PC-9 (cell line): Measurements from ENCODE around the gene DNM3. TPM values are rescaled to one million over a fixed set of nuclear protein-coding genes. Genes with fewer than 3 reads are reported as not detected.

Source experiments
- BruUV-seq: library from RNA; stranded (reverse); fragments of 400-500 nt; replicated peaks from 2 replicates; lab custom pipeline; 2021; lab: Mats Ljungman, UMichigan
- CTCF ChIA-PET: fragments of 300-600 bp; sonication (Branson Sonifier 250); formaldehyde crosslinking; loops from one replicate; lab custom pipeline; 2022; ENCODE audit warnings: antibody characterized with exemption; lab: Charles Lee
- POLR2A ChIA-PET: fragments of 300-600 bp; sonication (Branson Sonifier 250); formaldehyde crosslinking; loops from one replicate; lab custom pipeline; 2022; ENCODE audit warnings: antibody characterized with exemption; ENCODE audit not compliant: unreplicated experiment; lab: Charles Lee
- DNase-seq, 2 experiments: peaks; one replicate each; pipeline versions ENCODE4 v3.0.0 to v3.0.0-alpha.2; 2015 to 2022; ENCODE audit warnings: mixed read lengths in 1 of 2
- H2AFZ ChIP-seq: fragments of 200-600 bp; sonication (generic); 2 replicates; pipeline ENCODE4 v1.8.1; 2017; ENCODE audit warnings: antibody characterized with exemption
- H3F3A ChIP-seq: fragments of 200-600 bp; sonication (generic); 2 replicates; pipeline ENCODE4 v1.8.1; 2017; ENCODE audit warnings: antibody characterized with exemption, mild to moderate bottlenecking, low read depth; ENCODE audit not compliant: insufficient read depth
- H3K27ac ChIP-seq: fragments of 200-600 bp; sonication (generic); 2 replicates; pipeline ENCODE4 v1.6.1; 2016; ENCODE audit warnings: mixed run types
- H3K27me3 ChIP-seq: fragments of 200-600 bp; sonication (generic); 2 replicates; pipeline ENCODE4 v1.6.1; 2016; ENCODE audit warnings: low read depth, mixed run types; ENCODE audit not compliant: insufficient read depth
- H3K36me3 ChIP-seq: fragments of 200-600 bp; sonication (generic); 2 replicates; pipeline ENCODE4 v1.6.1; 2016; ENCODE audit warnings: low read depth, mixed run types
- H3K4me1 ChIP-seq: fragments of 200-600 bp; sonication (generic); replicated peaks from 2 replicates; pipeline ENCODE4 v1.6.1; 2016; ENCODE audit warnings: mixed run types; ENCODE audit not compliant: insufficient read depth
- H3K4me2 ChIP-seq: fragments of 200-600 bp; sonication (generic); 2 replicates; pipeline ENCODE4 v1.6.1; 2017; ENCODE audit warnings: mixed run types
- H3K4me3 ChIP-seq: fragments of 200-600 bp; sonication (generic); 2 replicates; pipeline ENCODE4 v1.6.1; 2016; ENCODE audit warnings: mixed run types
- H3K79me2 ChIP-seq: fragments of 200-600 bp; sonication (generic); 2 replicates; pipeline ENCODE4 v1.6.1; 2017; ENCODE audit warnings: low read depth, mixed run types
- H3K9me2 ChIP-seq: fragments of 200-600 bp; sonication (generic); 2 replicates; pipeline ENCODE4 v1.8.1; 2017; ENCODE audit warnings: mild to moderate bottlenecking; ENCODE audit not compliant: insufficient read depth
- H3K9me3 ChIP-seq: fragments of 200-600 bp; sonication (generic); 2 replicates; pipeline ENCODE4 v1.8.1; 2016; ENCODE audit warnings: low read depth; ENCODE audit not compliant: insufficient read depth
- H4K20me1 ChIP-seq: fragments of 200-600 bp; sonication (generic); 2 replicates; pipeline ENCODE4 v1.8.1; 2017; ENCODE audit not compliant: insufficient read depth
- EZH2 ChIP-seq: fragments of 200-600 bp; sonication (generic); IDR thresholded peaks from 2 replicates; pipeline ENCODE4 v1.8.0; 2017; ENCODE audit warnings: antibody characterized with exemption, low read depth
- intact Hi-C: fragments of 100-400 bp; cut with micrococcal nuclease; formaldehyde crosslinking; loops from one replicate; pipeline ENCODE4 v1.10.0; 2022; ENCODE audit not compliant: unreplicated experiment
- total RNA-seq: library from RNA; stranded (reverse); gene quantifications from 2 replicates; pipeline ENCODE4 v1.2.3, GENCODE V29; 2021
- TF ChIP-seq, protein P1 (sequence below): fragments of 200-600 bp; sonication (generic); conservative IDR thresholded peaks from 2 replicates; pipeline ENCODE4 v1.6.1; 2017; ENCODE audit warnings: mixed run types, antibody characterized with exemption, mild to moderate bottlenecking, moderate library complexity

DNM3 gene
- total RNA-seq, 1 experiment from 2014 or later = 1.7 TPM

DNA sequence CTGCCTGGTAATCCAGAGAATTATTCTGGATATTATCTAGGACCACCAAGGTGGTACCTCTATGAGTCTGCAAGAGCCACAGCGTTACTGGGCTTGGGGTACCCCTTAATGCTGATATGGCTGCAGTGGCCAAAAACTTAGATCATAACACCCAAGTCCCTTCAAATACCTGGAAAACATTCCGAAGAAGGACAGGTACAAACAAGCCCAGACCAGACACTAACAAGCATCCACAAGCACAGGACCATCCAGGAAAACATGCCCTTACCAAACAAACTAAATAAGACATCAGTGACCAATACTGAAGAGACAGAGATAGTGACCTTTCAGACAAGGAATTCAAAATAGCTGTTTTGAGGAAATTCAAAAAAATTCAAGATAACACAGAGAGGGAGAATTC lies 582.0 kb downstream of the DNM3 start:
- Histone ChIP-seq H2AFZ (no peak overlapping the region), H3K4me3 (no peak overlapping the region), H3K27me3 (no peaks in the 10 kb centered on the region), H3K4me1 (peaks cover 4% of the 10 kb centered on the region; the same call in 1 of the 2 replicates), H3K36me3 (no peaks in the 10 kb centered on the region), H3K9me3 (peaks cover 2% of the 10 kb centered on the region; the same call in 1 of the 2 replicates), H3K4me2 (no peak overlapping the region), H3K79me2 (no peaks in the 10 kb centered on the region), H4K20me1 (no peaks in the 10 kb centered on the region), H3K27ac (no peak overlapping the region), H3K9me2 (no peaks in the 10 kb centered on the region), H3F3A (no peaks in the 10 kb centered on the region)
- ChIA-PET POLR2A (no interaction called here), CTCF (no interaction called here)
- BruUV-seq = no TSS peak
- DNase-seq = no peak
- TF ChIP-seq, protein P1, sequence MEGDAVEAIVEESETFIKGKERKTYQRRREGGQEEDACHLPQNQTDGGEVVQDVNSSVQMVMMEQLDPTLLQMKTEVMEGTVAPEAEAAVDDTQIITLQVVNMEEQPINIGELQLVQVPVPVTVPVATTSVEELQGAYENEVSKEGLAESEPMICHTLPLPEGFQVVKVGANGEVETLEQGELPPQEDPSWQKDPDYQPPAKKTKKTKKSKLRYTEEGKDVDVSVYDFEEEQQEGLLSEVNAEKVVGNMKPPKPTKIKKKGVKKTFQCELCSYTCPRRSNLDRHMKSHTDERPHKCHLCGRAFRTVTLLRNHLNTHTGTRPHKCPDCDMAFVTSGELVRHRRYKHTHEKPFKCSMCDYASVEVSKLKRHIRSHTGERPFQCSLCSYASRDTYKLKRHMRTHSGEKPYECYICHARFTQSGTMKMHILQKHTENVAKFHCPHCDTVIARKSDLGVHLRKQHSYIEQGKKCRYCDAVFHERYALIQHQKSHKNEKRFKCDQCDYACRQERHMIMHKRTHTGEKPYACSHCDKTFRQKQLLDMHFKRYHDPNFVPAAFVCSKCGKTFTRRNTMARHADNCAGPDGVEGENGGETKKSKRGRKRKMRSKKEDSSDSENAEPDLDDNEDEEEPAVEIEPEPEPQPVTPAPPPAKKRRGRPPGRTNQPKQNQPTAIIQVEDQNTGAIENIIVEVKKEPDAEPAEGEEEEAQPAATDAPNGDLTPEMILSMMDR = no peak
- no peak for TF ChIP-seq EZH2
- intact Hi-C loops = no loop called here

DNA sequence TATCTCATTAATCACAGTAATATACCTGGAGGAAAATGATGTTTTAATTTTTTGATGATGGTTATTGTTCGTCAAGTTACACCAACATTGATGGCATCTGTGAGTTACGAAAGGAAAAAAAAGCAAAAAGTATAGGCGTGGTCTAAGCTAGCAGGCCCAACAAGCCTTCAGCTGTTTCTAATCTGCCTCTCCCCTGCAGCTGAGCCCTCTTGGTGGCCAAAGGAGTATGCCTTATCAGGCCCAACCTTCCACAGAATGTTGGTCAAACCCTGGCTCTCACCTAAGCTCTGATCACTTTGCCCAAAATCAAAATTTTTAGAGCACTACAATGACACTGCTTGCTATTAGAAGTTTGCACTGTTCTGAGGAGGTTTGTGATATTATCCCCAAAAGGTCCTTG lies 584.0 kb downstream of the DNM3 start:
- DNase-seq = no peak
- POLR2A ChIA-PET = interaction anchor here (0.5 to 0.7 kb wide), 2 partner anchors 121 to 783 kb away, joined by 3 to 21 read pairs; no protein-coding TSS in a partner anchor
- H4K20me1 ChIP-seq = no peaks in the 10 kb centered on the region
- H3K9me3 ChIP-seq = no peaks in the 10 kb centered on the region
- H3K36me3 ChIP-seq = no peaks in the 10 kb centered on the region
- BruUV-seq = no TSS peak
- no peaks in the 10 kb centered on the region for H3K9me2 ChIP-seq
- H3F3A ChIP-seq = no peaks in the 10 kb centered on the region
- H3K4me3 ChIP-seq = no peak overlapping the region
- H3K4me2 ChIP-seq = no peak overlapping the region
- H3K79me2 ChIP-seq = no peaks in the 10 kb centered on the region
- H2AFZ ChIP-seq = no peak overlapping the region
- CTCF ChIA-PET = no interaction called here
- intact Hi-C loops = no loop called here
- TF ChIP-seq, protein P1 = no peak
- no peak for TF ChIP-seq EZH2
- no peaks in the 10 kb centered on the region for H3K27me3 ChIP-seq
- no peaks in the 10 kb centered on the region for H3K4me1 ChIP-seq
- no peak overlapping the region for H3K27ac ChIP-seq

DNA sequence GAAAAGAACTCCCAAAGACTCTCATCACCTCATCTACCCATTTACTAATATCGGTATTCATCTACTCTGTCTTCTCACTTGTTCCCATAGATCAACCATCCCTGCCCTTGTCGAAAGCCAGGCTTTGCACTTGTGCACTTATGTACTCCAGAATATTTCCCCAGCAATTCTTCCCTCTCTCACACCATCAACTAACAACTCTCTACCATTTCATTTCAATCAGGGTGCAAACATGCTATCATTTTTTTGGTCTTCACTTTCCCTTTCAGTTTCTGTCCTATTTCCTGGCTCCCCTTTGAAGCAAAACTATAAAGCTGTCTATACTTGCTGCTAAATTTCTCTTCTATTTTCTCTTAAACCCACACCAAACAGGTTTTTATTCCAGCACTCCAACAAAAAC lies 585.9 kb downstream of the DNM3 start:
- no peak for DNase-seq
- POLR2A ChIA-PET = no interaction called here
- H3K4me2 ChIP-seq = no peak overlapping the region
- intact Hi-C loops = no loop called here
- peaks cover 13% of the 10 kb centered on the region; the same call in 1 of the 2 replicates for H3F3A ChIP-seq
- no peak overlapping the region for H3K27ac ChIP-seq
- BruUV-seq = no TSS peak
- H3K4me3 ChIP-seq = no peak overlapping the region
- no peaks in the 10 kb centered on the region for H3K79me2 ChIP-seq
- no peak for TF ChIP-seq EZH2
- TF ChIP-seq, protein P1 = no peak
- no peaks in the 10 kb centered on the region for H3K9me3 ChIP-seq
- no peaks in the 10 kb centered on the region for H3K36me3 ChIP-seq
- H3K4me1 ChIP-seq = peaks cover 12% of the 10 kb centered on the region
- CTCF ChIA-PET = no interaction called here
- no peaks in the 10 kb centered on the region for H4K20me1 ChIP-seq
- H3K27me3 ChIP-seq = no peaks in the 10 kb centered on the region
- H3K9me2 ChIP-seq = no peaks in the 10 kb centered on the region
- H2AFZ ChIP-seq = no peak overlapping the region
